22Rv1 (cell line): ENCODE data around the gene EID3.

Source experiments
- CTCF ChIP-seq: fragments of 450-650 bp; IDR thresholded peaks from 2 replicates; pipeline ENCODE4 v1.5.1; 2017; ENCODE audit warnings: mild to moderate bottlenecking
- ZFX ChIP-seq: fragments of 450-650 bp; IDR thresholded peaks from 2 replicates; pipeline ENCODE4 v1.6.1; 2017; ENCODE audit warnings: antibody characterized with exemption, borderline replicate concordance

GRCh38 chr12:104353012-104353981 lies 49.8 kb downstream of the EID3 start:
- TF ChIP-seq CTCF (no peak), ZFX (no peak)
